ENCODE data around the gene MCF2L2.

DNA sequence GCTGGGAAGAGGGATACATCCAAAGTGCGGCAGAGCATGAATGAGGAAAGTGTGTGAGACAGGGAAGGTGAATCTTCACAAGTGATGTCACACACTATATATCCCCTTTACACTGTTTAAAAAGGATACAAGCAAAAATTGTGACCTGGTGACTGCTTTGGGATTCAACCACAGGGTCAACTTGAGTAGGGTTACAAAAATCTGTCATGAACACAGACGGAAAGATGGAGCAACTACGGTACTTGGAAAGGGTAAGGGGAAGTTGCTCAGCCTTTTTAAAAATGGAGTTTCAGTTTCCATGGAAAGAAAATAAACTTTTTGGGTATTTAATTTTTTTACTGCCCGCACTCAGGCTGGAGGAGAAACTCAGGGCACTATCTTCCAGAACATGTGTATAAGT lies 115.1 kb downstream of the MCF2L2 start:
- no peak for TF ChIP-seq POLR2A (IDR thresholded peaks at IDR 0.05)
- TF ChIP-seq, protein P1, sequence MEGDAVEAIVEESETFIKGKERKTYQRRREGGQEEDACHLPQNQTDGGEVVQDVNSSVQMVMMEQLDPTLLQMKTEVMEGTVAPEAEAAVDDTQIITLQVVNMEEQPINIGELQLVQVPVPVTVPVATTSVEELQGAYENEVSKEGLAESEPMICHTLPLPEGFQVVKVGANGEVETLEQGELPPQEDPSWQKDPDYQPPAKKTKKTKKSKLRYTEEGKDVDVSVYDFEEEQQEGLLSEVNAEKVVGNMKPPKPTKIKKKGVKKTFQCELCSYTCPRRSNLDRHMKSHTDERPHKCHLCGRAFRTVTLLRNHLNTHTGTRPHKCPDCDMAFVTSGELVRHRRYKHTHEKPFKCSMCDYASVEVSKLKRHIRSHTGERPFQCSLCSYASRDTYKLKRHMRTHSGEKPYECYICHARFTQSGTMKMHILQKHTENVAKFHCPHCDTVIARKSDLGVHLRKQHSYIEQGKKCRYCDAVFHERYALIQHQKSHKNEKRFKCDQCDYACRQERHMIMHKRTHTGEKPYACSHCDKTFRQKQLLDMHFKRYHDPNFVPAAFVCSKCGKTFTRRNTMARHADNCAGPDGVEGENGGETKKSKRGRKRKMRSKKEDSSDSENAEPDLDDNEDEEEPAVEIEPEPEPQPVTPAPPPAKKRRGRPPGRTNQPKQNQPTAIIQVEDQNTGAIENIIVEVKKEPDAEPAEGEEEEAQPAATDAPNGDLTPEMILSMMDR (IDR thresholded peaks at IDR 0.05): no peak
